ENCODE data around the gene TBC1D23. TPM values are rescaled to one million over a fixed set of nuclear protein-coding genes. Genes with fewer than 3 reads are reported as not detected.

Gene TBC1D23
- total and polyA plus RNA-seq, 2 of the 13 experiments (the other 11 are each of a cell fraction or from before 2014, with no cell fraction given), result 28.7 to 35.4 TPM

GRCh38 chr3:100246999-100247398, 13.8 kb upstream of the TBC1D23 start:
- ChIA-PET CTCF (ENCODE audit: low intra/inter-chr PET ratio, low total read pairs) (no interaction called here), POLR2A (no interaction called here)
- intact Hi-C loops (cut with micrococcal nuclease; ENCODE audit: unreplicated experiment), result no loop called here
- no peaks in the 10 kb centered on the region for H3K4me1 ChIP-seq (ENCODE audit: insufficient read depth, low read length)
- FAIRE-seq, result no peak
- no peak overlapping the region for H3K4me3 ChIP-seq (replicated peaks in 1 of 3; ENCODE audit: insufficient read depth in 1 of 3, low read depth in 2 of 3, low read length in 3 of 3)
- no peak overlapping the region for H3K4me2 ChIP-seq (ENCODE audit: low read depth, low read length)
- no peak overlapping the region for H3K27ac ChIP-seq (ENCODE audit: extremely low read length, insufficient read depth, low read length)
- no peaks in the 10 kb centered on the region for H3K9me3 ChIP-seq (ENCODE audit: low read length)
- no peaks in the 10 kb centered on the region for H3K79me2 ChIP-seq (ENCODE audit: insufficient read depth, low read length)
- DNase-seq (ENCODE audit: low spot score), result no peak
- no peak for TF ChIP-seq ARNT2 (CRISPR knock-in tag; IDR thresholded peaks at IDR 0.05; ENCODE audit: low read depth)
- no peak for TF ChIP-seq CEBPB (IDR thresholded peaks at IDR 0.05; ENCODE audit: borderline replicate concordance, low read depth, low read length)
- no peak for TF ChIP-seq ARID3A (IDR thresholded peaks at IDR 0.05; ENCODE audit: low read depth, low read length)
- no peak for TF ChIP-seq KMT2B (CRISPR knock-in tag; IDR thresholded peaks at IDR 0.05)
- no peak for TF ChIP-seq HDAC1 (CRISPR knock-in tag; IDR thresholded peaks at IDR 0.05)
- no peak for TF ChIP-seq ZNF574 (CRISPR knock-in tag; IDR thresholded peaks at IDR 0.05)
- no peak for TF ChIP-seq NFATC3 (CRISPR knock-in tag; IDR thresholded peaks at IDR 0.05)
- TF ChIP-seq SOX13 (IDR thresholded peaks at IDR 0.05), result no peak
- TF ChIP-seq SOX13 (CRISPR knock-in tag; conservative IDR thresholded peaks at IDR 0.05 in 1 of 2, IDR thresholded peaks at IDR 0.05 in 1 of 2), result no peak
- TF ChIP-seq CENPX (CRISPR knock-in tag; IDR thresholded peaks at IDR 0.05), result no peak
- TF ChIP-seq MLLT10 (CRISPR knock-in tag; IDR thresholded peaks at IDR 0.05), result no peak
- no peak for TF ChIP-seq ZNF629 (CRISPR knock-in tag; conservative IDR thresholded peaks at IDR 0.05)
- TF ChIP-seq AKNA (CRISPR knock-in tag; IDR thresholded peaks at IDR 0.05; ENCODE audit: borderline replicate concordance), result no peak
- TF ChIP-seq FOXA3 (CRISPR knock-in tag; IDR thresholded peaks at IDR 0.05), result no peak
- no peak overlapping the region for H2AFZ ChIP-seq (ENCODE audit: low read length)
- no TSS peak for BruUV-seq (replicated peaks)
- no peak overlapping the region for H3K9ac ChIP-seq (ENCODE audit: insufficient read depth, low read depth, low read length)
- in situ Hi-C loops (cut with HindIII; ENCODE audit: extremely low pct_ligation_motif_present, low pct_unique_long_range_greater_than_20kb), result no loop called here
- no peaks in the 10 kb centered on the region for H3K27me3 ChIP-seq (ENCODE audit: control insufficient read depth in 1 of 2, insufficient read depth in 2 of 2, low read length in 2 of 2)
- H4K20me1 ChIP-seq (ENCODE audit: insufficient read depth, low read length), result no peaks in the 10 kb centered on the region
- ATAC-seq, result no peak
- H3K36me3 ChIP-seq (replicated peaks in 1 of 2; ENCODE audit: control insufficient read depth in 1 of 2, insufficient read depth in 2 of 2, low read length in 2 of 2), result no peaks in the 10 kb centered on the region

All from HepG2 (cell line).